SKM-1 treated with dmso at 0.1 percent for 144 hours (cell line): ENCODE measurements around the gene APBA3.

Experiments
- DNase-seq: peaks from one replicate; lab custom pipeline; 2025; ENCODE audit not compliant: unreplicated experiment; lab: John Stamatoyannopoulos, UW

Gene APBA3

DNA sequence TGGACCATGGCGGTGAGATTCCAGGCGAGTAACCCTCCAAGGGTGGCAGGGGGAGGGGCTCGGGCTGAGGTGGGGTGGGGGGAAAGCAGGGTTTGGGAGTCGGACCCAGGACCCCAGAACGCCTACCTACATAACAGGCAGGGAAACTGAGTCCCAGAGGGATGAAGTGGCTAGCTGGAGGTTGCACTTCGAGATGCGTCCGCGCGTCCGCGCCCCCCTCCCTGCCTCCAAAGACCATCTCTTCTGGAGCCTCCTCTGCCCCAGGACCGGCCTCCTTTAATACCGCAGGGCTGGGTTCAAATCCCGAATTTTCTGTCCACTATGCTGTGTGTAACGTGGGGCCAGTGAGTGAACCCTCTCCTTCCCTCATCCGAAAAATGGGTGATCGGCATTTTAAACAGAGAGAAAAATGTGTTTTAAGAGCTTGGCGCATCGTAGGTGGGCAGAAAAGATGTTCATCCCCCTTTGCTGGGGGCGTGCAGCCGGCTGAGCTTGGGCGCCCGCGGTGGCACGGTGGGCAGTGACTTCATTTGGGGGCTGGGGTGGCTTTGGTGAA is 39.5 kb downstream of the APBA3 start:
- no peak for DNase-seq

GRCh38 chr19:3721131-3721886 is 40.2 kb downstream of the APBA3 start:
- DNase-seq, result peak; percentile 81

- no peak for DNase-seq
These were observed 41.1 kb downstream of the APBA3 start for GRCh38 chr19:3720349-3720917.

DNA sequence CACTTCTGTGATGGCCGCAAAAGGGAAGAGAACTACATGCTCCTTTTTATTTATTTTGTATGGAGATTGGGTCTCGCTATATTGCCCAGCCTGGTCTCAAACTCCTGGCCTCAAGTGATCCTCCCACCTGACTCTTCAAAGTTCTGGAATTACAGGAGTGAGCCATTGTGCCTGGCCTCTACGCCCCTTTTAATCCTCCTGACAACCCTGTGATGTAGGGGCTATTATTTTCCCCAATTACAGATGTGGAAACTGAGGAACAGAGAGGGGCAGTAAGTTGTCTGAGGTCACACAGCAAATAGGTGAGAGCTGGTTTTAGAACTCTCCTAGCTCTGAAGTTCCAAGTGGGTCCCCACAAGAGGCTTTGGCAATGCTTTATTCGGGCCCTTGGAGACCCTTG is 41.6 kb downstream of the APBA3 start:
- DNase-seq, result no peak

GRCh38 chr19:3716147-3716668 is 45.3 kb downstream of the APBA3 start:
- no peak for DNase-seq

DNA sequence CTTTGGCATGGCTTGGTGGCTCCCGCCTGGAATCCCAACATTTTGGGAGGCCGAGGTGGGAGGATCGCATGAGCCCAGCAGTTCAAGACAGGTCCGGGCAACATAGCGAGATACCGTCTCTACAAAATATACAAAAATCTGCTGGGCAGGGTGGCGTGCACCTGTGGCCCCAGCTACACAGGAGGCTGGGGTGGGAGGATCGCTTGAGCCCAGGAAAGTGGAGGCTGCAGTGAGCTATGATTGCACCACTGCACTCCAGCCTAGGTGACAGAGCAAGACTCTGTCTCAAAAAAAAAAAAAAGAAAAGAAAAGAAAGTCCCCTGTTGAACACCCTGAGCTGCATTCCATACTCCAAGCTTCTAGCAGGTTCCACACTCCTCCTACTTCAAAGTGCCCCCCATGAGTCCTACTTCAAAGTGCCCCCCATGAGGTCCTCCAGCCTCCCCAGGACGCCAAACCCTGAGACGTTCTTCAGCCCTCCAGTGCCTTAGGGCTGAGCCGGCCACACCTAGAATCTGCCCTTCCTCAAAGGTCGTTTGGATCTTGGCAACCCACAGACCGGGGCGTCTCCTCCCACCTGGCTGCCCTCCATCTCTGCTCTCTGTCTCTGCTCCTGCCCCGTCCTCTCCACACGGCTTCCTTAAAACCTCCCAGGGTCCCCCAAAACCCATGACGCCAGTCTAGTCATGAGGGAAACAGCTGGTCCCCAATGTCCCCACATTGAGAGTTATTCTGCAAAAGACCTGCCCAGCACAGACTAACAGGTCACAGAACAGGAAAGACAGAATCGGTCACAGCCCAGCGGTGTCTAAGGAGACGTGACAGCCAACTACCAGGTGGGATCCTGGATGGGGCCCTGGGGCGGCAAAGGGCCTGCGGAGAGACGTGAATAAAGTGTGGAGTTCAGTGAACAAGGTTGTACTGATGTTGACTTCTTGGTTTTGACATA is 48.6 kb downstream of the APBA3 start:
- DNase-seq, result no peak

GRCh38 chr19:3710265-3710812 is 51.2 kb downstream of the APBA3 start:
- peak; percentile 91 for DNase-seq

GRCh38 chr19:3708207-3708931 is 53.1 kb downstream of the APBA3 start, which contains the start of gene TJP3:
Gene TJP3, plus strand, starts transcription at chr19:3708384. Its CDS starts 20,049 bp downstream, at chr19:3728433.
- no peak for DNase-seq

- no peak for DNase-seq
These were observed 53.7 kb downstream of the APBA3 start for GRCh38 chr19:3707868-3708206.

GRCh38 chr19:3701200-3701599 is 60.3 kb downstream of the APBA3 start:
- no peak for DNase-seq
